Measurements from ENCODE around the gene SAA4.

- TF ChIP-seq CTCF (IDR thresholded peaks at IDR 0.05) = no peak
- TF ChIP-seq POLR2A (IDR thresholded peaks at IDR 0.05) = no peak
Observed at GRCh38 chr11:18261721-18262120, 25.1 kb upstream of the SAA4 start.
